Cerebellar nuclear complex (tissue), 1 donor: Measurements from ENCODE around the gene RIMBP3B.
"Not testable (repeated sequence)": the region's sequence is repeated elsewhere in the genome, so short reads cannot be mapped to it uniquely, and the experiment has no call there.

Experiments
- DNase-seq, 2 experiments: peaks; one replicate each; lab custom pipeline; 2025; lab: John Stamatoyannopoulos, UW

Gene RIMBP3B

DNA sequence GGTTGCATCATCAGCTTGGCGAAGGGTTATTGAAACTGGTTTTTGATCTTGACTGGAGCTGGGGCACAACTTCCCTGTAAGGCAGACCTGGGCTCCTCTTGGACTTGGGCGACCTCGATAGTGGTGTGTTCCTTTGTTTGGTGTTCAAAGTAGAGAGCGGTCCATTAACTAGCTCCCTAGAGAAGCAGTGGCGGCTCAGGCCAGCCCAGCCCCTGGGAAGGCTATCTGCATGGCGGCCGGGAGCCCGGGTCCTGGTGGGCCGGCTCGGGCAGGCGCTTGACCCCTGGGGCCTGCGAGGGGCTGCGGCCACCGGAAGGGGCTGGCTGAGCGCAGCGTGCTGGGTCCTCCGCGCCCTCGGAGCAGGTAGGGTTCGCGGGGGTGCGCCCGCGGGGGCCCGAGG lies 32.8 kb downstream of the RIMBP3B start:
- not testable (repeated sequence) for DNase-seq

DNA sequence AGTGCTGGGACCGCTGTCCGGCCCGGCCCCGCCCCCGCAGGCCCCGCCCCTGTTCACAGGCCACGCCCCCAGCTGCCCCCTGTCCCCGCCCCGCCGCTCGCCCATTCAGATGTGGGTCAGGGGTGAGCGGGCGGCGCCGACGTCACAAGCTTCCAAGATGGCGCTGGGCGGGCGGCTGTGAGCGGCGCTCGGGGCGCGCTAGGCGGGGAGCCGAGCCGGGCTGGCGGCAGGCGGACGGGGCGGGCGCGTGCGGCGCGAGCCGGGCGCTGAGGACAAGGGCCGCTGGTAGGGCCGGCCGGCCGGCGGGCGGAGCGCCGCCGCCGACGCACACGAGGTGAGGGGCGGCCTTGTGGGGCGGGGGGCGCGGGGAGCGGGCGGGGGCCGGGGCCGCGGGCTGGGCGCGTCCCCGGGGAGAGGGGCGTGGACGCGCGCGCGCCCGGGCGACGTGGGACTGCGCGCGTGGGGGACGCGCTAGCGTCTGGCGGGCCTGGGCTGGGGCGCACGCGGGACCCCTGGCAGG lies 33.7 kb downstream of the RIMBP3B start, which contains the start of gene HIC2:
HIC2 (plus strand) TSS at position 145 of the 520 bp plus-strand sequence. CDS start 25,461 bp downstream, outside the sequence.
- not testable (repeated sequence) for DNase-seq

DNA sequence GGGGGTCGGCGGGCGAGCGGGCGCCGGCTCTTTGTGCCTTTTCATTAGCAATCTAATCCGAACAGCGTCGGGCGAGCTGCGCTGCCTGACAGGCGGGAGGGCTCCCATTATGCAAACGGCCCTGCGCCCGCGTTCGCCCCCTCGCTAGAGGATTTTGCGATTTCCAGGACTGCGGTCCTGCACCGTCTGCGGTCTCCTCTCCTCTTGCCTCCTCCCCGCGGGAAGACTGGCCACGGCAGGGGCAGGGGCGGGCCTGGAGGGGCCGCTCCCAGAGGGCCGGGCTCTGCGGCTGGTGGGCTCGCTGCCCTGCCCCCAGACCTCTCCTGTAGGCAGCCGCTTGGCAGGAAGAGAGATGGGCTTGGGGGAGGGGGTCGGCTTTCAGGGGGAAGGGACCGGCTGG lies 34.3 kb downstream of the RIMBP3B start:
- DNase-seq, result not testable (repeated sequence)

DNA sequence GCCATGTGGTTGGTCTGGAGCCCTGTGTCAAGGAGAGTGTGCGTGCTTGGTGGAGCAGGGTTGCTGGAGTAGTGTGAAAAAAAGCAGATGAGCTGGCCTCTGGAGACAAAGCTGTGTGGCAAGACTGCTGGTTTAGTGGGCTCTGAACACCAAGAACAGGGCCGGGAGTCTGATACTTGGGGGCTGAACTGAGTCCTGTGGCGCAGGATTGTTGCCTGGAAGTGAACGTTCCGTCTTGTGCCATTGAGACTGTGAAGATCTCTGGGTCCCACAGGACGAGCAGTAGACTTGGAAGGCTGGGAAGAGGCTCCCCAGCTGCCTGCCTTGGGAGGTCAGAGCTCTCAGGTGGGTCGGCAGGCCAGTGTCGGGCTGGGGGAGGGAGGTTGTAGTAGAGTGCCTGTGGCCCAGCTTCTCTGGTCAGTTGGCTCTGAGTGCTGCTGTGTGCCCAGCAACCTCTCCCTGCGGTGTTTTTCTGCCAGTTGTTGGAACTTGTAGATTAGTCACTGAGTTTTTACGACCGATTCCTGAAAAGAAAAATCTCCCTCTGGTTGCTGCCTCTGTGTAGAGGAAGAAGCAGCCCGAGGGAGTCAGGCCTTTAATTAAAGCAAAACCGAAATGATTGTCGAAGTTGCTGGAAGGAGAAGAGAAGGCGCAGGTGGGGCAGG lies 35.6 kb downstream of the RIMBP3B start:
- DNase-seq, result not testable (repeated sequence)

DNA sequence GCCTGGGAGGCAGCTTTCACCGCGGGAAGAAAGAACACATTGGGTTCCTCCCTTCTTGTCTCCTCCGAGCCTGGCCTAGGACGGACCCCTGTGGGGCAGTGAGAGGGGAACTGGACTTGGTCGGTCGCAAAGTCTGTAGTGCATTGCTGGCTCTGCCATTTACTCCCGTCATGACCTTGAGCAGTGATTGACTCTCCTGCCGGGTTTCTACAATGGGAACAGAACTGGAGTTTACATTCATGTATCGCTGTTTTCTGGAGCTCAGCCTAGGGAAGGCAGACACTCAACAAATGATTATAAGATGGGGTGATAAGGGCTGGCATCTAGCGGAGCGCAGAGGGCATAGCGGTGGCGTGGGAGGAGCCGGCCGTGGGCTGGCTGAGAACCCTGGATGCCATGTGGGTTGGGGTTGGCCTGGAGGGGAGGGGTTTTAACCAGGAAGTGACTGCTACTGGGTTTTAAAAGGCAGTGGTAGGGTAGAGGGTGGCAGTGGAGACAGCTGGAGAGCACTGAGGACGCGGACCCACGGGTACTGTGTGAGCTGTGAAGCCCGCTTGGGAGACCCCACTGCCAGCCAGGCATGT lies 36.7 kb downstream of the RIMBP3B start:
- not testable (repeated sequence) for DNase-seq

DNA sequence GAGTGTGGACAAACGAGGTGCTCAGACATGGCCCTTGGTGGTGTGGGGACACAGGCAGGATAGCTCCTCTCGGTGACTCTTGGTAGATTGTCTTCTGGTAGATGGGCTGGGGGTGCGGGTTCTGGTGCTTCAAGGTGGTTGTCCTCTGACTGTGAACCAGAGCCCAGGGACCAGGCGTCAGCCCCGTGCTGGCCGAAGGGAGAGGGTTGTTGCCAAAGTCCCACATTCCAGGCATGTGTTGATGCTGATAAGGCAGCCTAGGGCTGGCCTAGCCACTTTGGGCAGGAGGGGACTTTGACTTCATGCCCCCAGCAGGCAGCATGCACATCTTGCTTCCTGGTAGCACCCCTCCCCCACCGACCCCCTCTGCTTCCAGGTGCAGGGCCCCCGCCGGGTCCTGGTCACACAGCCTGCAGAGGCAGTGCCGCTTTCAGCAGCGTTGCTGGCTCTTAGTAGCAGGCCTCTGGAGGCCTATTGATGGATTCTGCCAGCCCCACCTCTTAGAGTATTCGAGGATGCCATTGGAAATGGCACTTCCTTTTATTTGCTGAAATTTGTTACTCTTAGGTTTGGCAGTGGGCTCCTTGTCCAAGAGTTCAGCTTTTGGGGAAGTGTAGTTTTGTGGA lies 40.6 kb downstream of the RIMBP3B start:
- not testable (repeated sequence) for DNase-seq

DNA sequence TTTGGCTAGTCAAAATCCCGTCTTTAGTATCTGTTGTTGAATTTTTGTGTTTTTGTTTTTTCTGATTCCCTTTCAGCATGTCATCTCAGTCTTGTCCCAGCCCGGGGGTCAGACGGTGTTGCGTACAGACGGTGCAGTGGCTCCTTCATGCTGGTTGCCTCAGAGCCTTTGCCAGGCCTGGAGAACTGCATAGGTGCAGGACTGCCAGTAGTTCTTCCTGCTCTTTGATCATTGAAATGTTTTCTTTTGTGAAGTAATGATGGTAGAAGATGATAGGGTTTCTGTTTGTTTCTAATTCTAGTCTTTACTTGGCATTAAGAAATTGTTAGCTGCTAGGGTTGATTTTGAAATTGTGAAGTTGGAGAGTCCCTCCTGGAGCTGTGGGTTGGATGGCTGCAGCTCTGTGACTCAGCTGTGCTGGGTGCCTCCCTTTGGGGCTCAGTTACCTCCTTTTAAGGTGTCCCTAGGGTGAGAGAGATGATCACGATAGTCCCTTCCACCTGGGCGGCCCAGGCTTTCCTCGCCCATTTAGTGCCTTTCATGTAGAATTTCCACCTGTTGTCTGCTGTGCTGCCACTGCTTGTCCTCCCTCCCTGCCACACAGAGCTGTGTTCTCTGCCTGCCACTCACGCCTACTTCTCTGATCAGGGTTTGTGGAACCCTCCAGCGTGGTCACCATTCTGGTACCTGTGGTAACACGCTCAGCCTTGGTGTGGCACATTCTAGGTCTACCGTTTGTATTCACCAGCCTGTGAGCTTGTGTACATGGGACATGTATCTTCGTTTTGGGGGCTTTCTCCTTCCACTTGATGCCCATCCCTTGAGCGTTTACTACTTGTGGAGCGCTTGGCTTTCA lies 51.1 kb downstream of the RIMBP3B start:
- DNase-seq, result not testable (repeated sequence)

DNA sequence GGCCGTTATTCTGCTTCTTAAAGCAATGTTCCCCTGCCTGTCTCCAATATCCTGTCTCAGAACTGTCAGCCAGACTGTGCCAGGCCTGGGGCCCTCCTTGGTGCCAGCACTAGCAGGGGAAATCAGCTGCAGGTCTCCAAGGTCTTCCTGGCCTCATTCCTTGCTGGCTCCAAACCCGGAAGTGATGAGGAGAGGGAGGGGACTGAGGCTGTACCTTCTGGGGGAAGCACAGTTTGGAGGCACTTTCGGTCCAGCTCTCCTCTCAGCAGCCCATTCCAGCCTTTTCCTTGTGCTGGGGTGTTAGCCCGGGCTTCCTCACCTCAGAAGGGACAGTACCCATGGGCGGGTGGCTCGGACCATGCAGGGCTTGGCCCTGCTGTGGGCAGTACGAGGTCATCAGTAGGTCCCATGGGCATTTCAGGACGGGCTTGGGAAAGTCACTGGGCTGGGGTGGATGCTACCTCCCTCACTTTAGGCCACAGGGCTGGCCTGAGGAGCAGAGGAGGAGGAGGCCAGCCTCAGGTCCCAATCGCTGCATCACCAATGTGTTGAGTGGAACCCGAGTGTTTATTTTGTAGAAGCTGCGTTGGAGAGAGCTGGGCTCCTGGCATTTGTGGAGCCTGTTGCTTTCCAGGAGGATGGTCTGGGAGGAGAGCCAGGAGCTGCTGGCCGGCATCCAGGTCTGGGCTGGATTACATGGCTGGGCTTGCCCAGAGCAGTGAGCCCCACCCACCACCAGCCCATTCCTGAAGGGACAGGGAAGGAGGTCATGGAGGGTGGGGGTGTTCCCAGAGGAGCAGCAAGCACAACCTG lies 52.7 kb downstream of the RIMBP3B start:
- DNase-seq, result not testable (repeated sequence)

DNA sequence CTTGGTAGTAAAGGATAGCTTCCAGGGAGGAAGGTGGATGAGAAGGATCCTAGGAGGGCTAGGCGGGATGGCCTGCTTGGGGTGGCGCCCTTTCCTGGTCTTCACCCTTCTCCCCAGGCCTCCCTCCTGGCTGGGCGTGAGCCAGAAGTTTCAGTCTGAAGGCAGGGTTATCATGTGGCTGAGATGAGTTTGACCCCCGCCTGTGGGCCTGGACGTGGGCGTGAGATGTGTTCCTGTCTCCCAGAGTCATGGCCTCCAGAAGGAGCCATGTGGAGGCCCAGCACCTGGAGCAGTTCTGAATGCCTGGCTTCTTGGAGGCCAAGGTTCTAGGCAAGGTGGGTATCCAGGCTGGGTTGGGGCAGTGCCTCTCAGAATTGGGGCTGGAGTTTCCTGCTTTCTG lies 54.5 kb downstream of the RIMBP3B start:
- DNase-seq, result not testable (repeated sequence)
